WTC11 (cell line): ENCODE measurements around the gene CENPV. TPM values are rescaled to one million over a fixed set of nuclear protein-coding genes. Genes with fewer than 3 reads are reported as not detected.

Experiments
- ATAC-seq: fragments of 200-7000 bp; cut with Tn5 transposase; 2 replicates; pipeline ENCODE4 v1.10.0; 2021; ENCODE audit warnings: mild to moderate bottlenecking, moderate library complexity
- CTCF ChIA-PET: fragments of 300-600 bp; sonication (Branson Sonifier 250); formaldehyde crosslinking; loops from one replicate; lab custom pipeline; 2021; ENCODE audit warnings: antibody characterized with exemption; lab: Charles Lee
- POLR2A ChIA-PET: fragments of 350-600 bp; sonication (Branson Sonifier 250); formaldehyde crosslinking; loops from one replicate; lab custom pipeline; 2021; ENCODE audit warnings: antibody characterized with exemption; lab: Charles Lee
- DNase-seq: peaks from one replicate; pipeline ENCODE4 v3.0.0; 2021; ENCODE audit warnings: low spot score
- H3K27ac Mint-ChIP-seq: 2 replicates; pipeline ENCODE4 v1.8.0; 2021; ENCODE audit warnings: mixed read lengths
- H3K27me3 Mint-ChIP-seq: 2 replicates; pipeline ENCODE4 v1.8.0; 2021; ENCODE audit warnings: low read depth, mild to moderate bottlenecking, moderate library complexity, mixed read lengths
- H3K36me3 Mint-ChIP-seq: 2 replicates; pipeline ENCODE4 v1.8.0; 2021; ENCODE audit warnings: mixed read lengths
- H3K4me1 Mint-ChIP-seq: 2 replicates; pipeline ENCODE4 v1.8.0; 2022; ENCODE audit warnings: mixed read lengths
- H3K4me3 Mint-ChIP-seq: 2 replicates; pipeline ENCODE4 v1.8.0; 2021; ENCODE audit warnings: mild to moderate bottlenecking, moderate library complexity, mixed read lengths
- H3K9me3 Mint-ChIP-seq: 2 replicates; pipeline ENCODE4 v1.8.0; 2021; ENCODE audit warnings: mixed read lengths
- CREB1 ChIP-seq: sonication (generic); formaldehyde crosslinking; IDR thresholded peaks from 2 replicates; pipeline ENCODE4 v1.8.0; 2023; ENCODE audit warnings: mild to moderate bottlenecking, missing genetic modification reagents
- EMX1 ChIP-seq: fragments of 250-450 bp; sonication (Bioruptor Pico); IDR thresholded peaks from 2 replicates; pipeline ENCODE4 v1.8.0; 2021; ENCODE audit warnings: mild to moderate bottlenecking
- FOXP1 ChIP-seq: sonication (generic); formaldehyde crosslinking; IDR thresholded peaks from 2 replicates; pipeline ENCODE4 v1.8.0; 2022; ENCODE audit warnings: missing genetic modification reagents, mild to moderate bottlenecking, moderate library complexity, borderline replicate concordance
- NR2C2 ChIP-seq: sonication (generic); formaldehyde crosslinking; IDR thresholded peaks from 2 replicates; pipeline ENCODE4 v1.8.0; 2022; ENCODE audit warnings: mild to moderate bottlenecking, missing genetic modification reagents
- SMAD3 ChIP-seq: sonication (generic); formaldehyde crosslinking; IDR thresholded peaks from 2 replicates; pipeline ENCODE4 v1.8.0; 2022; ENCODE audit warnings: missing genetic modification reagents, mild to moderate bottlenecking, borderline replicate concordance
- SP1 ChIP-seq: sonication (generic); formaldehyde crosslinking; conservative IDR thresholded peaks from 2 replicates; pipeline ENCODE4 v1.8.1; 2022; ENCODE audit warnings: missing genetic modification reagents
- TEAD4 ChIP-seq: sonication (generic); formaldehyde crosslinking; IDR thresholded peaks from 2 replicates; pipeline ENCODE4 v1.8.0; 2022; ENCODE audit warnings: mild to moderate bottlenecking, missing genetic modification reagents
- TP53 ChIP-seq: sonication (generic); formaldehyde crosslinking; IDR thresholded peaks from 2 replicates; pipeline ENCODE4 v1.8.1; 2023; ENCODE audit warnings: mild to moderate bottlenecking, missing genetic modification reagents
- total RNA-seq: library from RNA; stranded (reverse); gene quantifications from 3 replicates; pipeline ENCODE4 v1.2.3, GENCODE V29; 2021
- TF ChIP-seq, protein P1 (sequence below): sonication (generic); formaldehyde crosslinking; IDR thresholded peaks from 2 replicates; pipeline ENCODE4 v1.8.0; 2023; ENCODE audit warnings: missing genetic modification reagents, mild to moderate bottlenecking, borderline replicate concordance
- TF ChIP-seq, protein P2 (sequence below): fragments of 200-600 bp; IDR thresholded peaks from 2 replicates; pipeline ENCODE4 v1.8.0; 2022; ENCODE audit warnings: antibody characterized with exemption
- TF ChIP-seq, protein P3 (sequence below): sonication (generic); formaldehyde crosslinking; IDR thresholded peaks from 2 replicates; pipeline ENCODE4 v1.8.1; 2022; ENCODE audit warnings: mild to moderate bottlenecking, moderate library complexity, missing genetic modification reagents
- TF ChIP-seq, protein P4 (sequence below): sonication (generic); formaldehyde crosslinking; IDR thresholded peaks from 2 replicates; pipeline ENCODE4 v1.8.1; 2022; ENCODE audit warnings: missing genetic modification reagents, borderline replicate concordance
- TF ChIP-seq, protein P5 (sequence below): sonication (generic); formaldehyde crosslinking; IDR thresholded peaks from 2 replicates; pipeline ENCODE4 v1.8.1; 2022; ENCODE audit warnings: mild to moderate bottlenecking, missing genetic modification reagents, moderate library complexity, borderline replicate concordance
- TF ChIP-seq, protein P6 (sequence below): sonication (generic); formaldehyde crosslinking; IDR thresholded peaks from 2 replicates; pipeline ENCODE4 v1.8.0; 2022; ENCODE audit warnings: mild to moderate bottlenecking, missing genetic modification reagents

CENPV gene
- total RNA-seq, 1 experiment from 2014 or later: 152 TPM

DNA sequence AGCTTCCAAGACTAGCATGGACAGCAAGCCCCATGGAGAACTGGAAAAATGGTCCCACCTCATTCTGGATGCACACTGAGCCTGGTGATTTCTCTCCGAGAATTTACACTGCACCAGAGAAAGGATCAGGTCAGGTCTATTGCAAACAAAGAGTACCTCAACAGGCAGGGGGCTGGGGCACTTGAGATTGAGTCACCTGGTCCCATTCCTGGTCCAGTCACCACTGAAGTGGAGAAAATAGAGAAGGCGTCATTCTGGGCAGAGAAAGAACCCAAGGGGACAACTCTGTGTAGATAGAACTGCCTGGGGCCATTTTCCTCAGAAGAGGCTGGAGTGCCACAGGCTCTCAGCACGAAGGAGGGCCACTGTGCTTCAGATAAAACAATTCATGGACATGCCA is 38.4 kb downstream of the CENPV start:
- no peak for ATAC-seq
- Mint-ChIP-seq H3K9me3 (peaks cover 18% of the 10 kb centered on the region), H3K27me3 (no peaks in the 10 kb centered on the region), H3K4me3 (no peak overlapping the region), H3K4me1 (peaks cover 3% of the 10 kb centered on the region), H3K36me3 (peaks cover 30% of the 10 kb centered on the region), H3K27ac (no peak overlapping the region)
- POLR2A ChIA-PET: no interaction called here
- TF ChIP-seq, protein P1, sequence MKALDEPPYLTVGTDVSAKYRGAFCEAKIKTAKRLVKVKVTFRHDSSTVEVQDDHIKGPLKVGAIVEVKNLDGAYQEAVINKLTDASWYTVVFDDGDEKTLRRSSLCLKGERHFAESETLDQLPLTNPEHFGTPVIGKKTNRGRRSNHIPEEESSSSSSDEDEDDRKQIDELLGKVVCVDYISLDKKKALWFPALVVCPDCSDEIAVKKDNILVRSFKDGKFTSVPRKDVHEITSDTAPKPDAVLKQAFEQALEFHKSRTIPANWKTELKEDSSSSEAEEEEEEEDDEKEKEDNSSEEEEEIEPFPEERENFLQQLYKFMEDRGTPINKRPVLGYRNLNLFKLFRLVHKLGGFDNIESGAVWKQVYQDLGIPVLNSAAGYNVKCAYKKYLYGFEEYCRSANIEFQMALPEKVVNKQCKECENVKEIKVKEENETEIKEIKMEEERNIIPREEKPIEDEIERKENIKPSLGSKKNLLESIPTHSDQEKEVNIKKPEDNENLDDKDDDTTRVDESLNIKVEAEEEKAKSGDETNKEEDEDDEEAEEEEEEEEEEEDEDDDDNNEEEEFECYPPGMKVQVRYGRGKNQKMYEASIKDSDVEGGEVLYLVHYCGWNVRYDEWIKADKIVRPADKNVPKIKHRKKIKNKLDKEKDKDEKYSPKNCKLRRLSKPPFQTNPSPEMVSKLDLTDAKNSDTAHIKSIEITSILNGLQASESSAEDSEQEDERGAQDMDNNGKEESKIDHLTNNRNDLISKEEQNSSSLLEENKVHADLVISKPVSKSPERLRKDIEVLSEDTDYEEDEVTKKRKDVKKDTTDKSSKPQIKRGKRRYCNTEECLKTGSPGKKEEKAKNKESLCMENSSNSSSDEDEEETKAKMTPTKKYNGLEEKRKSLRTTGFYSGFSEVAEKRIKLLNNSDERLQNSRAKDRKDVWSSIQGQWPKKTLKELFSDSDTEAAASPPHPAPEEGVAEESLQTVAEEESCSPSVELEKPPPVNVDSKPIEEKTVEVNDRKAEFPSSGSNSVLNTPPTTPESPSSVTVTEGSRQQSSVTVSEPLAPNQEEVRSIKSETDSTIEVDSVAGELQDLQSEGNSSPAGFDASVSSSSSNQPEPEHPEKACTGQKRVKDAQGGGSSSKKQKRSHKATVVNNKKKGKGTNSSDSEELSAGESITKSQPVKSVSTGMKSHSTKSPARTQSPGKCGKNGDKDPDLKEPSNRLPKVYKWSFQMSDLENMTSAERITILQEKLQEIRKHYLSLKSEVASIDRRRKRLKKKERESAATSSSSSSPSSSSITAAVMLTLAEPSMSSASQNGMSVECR (CRISPR knock-in tag): no peak
- no peak for TF ChIP-seq TEAD4
- TF ChIP-seq, protein P2, sequence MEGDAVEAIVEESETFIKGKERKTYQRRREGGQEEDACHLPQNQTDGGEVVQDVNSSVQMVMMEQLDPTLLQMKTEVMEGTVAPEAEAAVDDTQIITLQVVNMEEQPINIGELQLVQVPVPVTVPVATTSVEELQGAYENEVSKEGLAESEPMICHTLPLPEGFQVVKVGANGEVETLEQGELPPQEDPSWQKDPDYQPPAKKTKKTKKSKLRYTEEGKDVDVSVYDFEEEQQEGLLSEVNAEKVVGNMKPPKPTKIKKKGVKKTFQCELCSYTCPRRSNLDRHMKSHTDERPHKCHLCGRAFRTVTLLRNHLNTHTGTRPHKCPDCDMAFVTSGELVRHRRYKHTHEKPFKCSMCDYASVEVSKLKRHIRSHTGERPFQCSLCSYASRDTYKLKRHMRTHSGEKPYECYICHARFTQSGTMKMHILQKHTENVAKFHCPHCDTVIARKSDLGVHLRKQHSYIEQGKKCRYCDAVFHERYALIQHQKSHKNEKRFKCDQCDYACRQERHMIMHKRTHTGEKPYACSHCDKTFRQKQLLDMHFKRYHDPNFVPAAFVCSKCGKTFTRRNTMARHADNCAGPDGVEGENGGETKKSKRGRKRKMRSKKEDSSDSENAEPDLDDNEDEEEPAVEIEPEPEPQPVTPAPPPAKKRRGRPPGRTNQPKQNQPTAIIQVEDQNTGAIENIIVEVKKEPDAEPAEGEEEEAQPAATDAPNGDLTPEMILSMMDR: no peak
- DNase-seq: no peak
- CTCF ChIA-PET: interaction anchor here (0.5 to 2.4 kb wide), 4 partner anchors 11 to 431 kb away, joined by 3 to 11 read pairs (median 5); no protein-coding TSS in a partner anchor

DNA sequence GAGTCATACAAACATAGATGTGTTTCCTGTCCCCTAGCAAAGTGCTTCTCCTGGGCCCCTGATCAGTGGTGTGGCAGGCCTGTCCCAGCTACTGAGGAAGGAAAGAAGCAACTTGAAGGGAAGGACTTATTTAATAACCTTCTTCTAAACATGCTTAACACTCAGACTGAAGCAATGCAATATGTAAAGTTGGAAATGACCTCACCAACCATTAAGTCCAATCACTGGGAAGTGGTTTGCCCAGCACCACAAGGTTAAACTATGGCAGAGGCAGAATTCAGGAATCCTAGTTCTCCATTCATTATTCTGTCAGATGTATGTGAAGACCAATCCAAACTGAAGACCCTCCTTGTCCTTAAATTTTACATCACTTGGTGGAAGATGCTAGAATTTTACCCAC is 39.1 kb downstream of the CENPV start:
- ChIA-PET CTCF (interaction anchor here (2.4 kb wide), 1 partner anchor 10 kb away, joined by 11 read pairs; no protein-coding TSS in a partner anchor), POLR2A (no interaction called here)
- no peak overlapping the region for H3K4me3 Mint-ChIP-seq
- ATAC-seq: no peak
- TF ChIP-seq SP1: no peak
- TF ChIP-seq EMX1 (CRISPR knock-in tag): no peak
- TF ChIP-seq, protein P3, sequence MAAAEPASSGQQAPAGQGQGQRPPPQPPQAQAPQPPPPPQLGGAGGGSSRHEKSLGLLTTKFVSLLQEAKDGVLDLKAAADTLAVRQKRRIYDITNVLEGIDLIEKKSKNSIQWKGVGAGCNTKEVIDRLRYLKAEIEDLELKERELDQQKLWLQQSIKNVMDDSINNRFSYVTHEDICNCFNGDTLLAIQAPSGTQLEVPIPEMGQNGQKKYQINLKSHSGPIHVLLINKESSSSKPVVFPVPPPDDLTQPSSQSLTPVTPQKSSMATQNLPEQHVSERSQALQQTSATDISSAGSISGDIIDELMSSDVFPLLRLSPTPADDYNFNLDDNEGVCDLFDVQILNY: no peak
- TF ChIP-seq, protein P4, sequence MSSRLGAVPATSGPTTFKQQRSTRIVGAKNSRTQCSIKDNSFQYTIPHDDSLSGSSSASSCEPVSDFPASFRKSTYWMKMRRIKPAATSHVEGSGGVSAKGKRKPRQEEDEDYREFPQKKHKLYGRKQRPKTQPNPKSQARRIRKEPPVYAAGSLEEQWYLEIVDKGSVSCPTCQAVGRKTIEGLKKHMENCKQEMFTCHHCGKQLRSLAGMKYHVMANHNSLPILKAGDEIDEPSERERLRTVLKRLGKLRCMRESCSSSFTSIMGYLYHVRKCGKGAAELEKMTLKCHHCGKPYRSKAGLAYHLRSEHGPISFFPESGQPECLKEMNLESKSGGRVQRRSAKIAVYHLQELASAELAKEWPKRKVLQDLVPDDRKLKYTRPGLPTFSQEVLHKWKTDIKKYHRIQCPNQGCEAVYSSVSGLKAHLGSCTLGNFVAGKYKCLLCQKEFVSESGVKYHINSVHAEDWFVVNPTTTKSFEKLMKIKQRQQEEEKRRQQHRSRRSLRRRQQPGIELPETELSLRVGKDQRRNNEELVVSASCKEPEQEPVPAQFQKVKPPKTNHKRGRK (CRISPR knock-in tag): no peak
- TF ChIP-seq TP53 (CRISPR knock-in tag): no peak
- TF ChIP-seq, all 79 proteins: peak for 0
- no peak overlapping the region for H3K27ac Mint-ChIP-seq
- H3K9me3 Mint-ChIP-seq: peaks cover 18% of the 10 kb centered on the region
- no peak for DNase-seq
- H3K27me3 Mint-ChIP-seq: no peaks in the 10 kb centered on the region
- no peaks in the 10 kb centered on the region for H3K4me1 Mint-ChIP-seq
- peaks cover 28% of the 10 kb centered on the region for H3K36me3 Mint-ChIP-seq

DNA sequence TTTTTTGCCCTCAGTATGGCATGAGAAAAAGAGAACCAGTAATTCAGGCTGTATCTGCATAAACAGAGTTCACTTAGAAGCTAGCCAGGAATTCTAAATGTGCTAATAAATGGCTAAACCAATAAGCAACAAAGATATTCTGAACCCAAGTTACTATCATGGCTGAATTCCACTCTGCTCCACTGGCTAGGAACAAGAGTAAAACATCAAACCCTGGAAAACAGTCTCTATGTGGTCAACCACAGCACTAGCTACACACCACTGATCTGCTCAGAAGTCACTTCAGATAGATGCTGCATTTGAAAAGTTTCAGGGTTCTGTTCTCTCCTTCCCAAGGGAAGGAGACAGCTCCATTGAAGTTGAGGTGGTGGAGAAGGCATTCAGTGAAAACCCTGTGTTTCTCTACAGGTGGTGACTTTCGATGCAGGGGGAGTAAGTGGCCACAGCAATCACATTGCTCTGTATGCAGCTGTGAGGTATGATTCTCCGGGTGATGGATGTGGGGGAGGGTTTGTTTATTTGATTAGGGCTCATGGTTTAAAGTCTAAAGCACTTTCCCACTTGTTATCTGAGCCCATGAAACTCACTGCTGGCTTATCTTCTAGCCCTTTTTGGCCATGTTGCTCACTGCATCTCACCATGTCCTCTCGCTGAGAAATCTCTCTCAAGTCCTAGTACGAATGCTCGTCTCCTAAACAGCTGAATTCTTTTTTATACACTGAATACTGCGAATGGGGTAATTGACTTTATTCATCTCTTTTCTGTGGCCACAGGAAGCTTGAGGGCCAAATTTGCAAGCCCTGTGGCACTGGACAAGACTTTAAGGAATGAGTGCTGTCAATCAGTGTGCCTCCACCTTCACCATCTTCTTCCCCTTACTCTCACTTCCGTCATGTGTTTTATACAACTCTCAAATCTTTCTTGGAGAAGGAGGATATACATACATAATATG is 39.9 kb downstream of the CENPV start:
- Mint-ChIP-seq H3K36me3 (peaks cover 27% of the 10 kb centered on the region), H3K27ac (no peak overlapping the region), H3K4me1 (no peaks in the 10 kb centered on the region), H3K4me3 (no peak overlapping the region), H3K27me3 (no peaks in the 10 kb centered on the region), H3K9me3 (peaks cover 18% of the 10 kb centered on the region)
- DNase-seq: no peak
- ATAC-seq: no peak
- ChIA-PET CTCF (interaction anchor here (1.0 to 1.3 kb wide), 2 partner anchors 28 to 50 kb away, joined by 4 to 5 read pairs; no protein-coding TSS in a partner anchor), POLR2A (no interaction called here)
- no peak for TF ChIP-seq CREB1 (CRISPR knock-in tag)
- no peak for TF ChIP-seq FOXP1 (CRISPR knock-in tag)
- no peak for TF ChIP-seq SMAD3 (CRISPR knock-in tag)
- TF ChIP-seq, protein P5, sequence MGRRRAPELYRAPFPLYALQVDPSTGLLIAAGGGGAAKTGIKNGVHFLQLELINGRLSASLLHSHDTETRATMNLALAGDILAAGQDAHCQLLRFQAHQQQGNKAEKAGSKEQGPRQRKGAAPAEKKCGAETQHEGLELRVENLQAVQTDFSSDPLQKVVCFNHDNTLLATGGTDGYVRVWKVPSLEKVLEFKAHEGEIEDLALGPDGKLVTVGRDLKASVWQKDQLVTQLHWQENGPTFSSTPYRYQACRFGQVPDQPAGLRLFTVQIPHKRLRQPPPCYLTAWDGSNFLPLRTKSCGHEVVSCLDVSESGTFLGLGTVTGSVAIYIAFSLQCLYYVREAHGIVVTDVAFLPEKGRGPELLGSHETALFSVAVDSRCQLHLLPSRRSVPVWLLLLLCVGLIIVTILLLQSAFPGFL (CRISPR knock-in tag): no peak
- TF ChIP-seq, protein P2: no peak
- TF ChIP-seq NR2C2: no peak
- TF ChIP-seq, protein P6, sequence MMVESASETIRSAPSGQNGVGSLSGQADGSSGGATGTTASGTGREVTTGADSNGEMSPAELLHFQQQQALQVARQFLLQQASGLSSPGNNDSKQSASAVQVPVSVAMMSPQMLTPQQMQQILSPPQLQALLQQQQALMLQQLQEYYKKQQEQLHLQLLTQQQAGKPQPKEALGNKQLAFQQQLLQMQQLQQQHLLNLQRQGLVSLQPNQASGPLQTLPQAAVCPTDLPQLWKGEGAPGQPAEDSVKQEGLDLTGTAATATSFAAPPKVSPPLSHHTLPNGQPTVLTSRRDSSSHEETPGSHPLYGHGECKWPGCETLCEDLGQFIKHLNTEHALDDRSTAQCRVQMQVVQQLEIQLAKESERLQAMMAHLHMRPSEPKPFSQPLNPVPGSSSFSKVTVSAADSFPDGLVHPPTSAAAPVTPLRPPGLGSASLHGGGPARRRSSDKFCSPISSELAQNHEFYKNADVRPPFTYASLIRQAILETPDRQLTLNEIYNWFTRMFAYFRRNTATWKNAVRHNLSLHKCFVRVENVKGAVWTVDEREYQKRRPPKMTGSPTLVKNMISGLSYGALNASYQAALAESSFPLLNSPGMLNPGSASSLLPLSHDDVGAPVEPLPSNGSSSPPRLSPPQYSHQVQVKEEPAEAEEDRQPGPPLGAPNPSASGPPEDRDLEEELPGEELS (CRISPR knock-in tag): no peak
